HG03378 (cell line): ENCODE results near the gene C2orf42.
"Not testable (repeated sequence)": the region's sequence is repeated elsewhere in the genome, so short reads cannot be mapped to it uniquely, and the experiment has no call there.

Experiments
- ATAC-seq: cut with Tn5 transposase; IDR thresholded peaks from one replicate; pipeline ENCODE4 v1.9.1; 2021; ENCODE audit warnings: mild to moderate bottlenecking, moderate library complexity; ENCODE audit not compliant: unreplicated experiment

The C2orf42 gene

GRCh38 chr2:70104231-70105111 is 86.3 kb downstream of the C2orf42 start:
- ATAC-seq: no peak

- ATAC-seq: no peak
Observed at GRCh38 chr2:70103531-70104061, 87.2 kb downstream of the C2orf42 start.

GRCh38 chr2:70102323-70102905 is 88.4 kb downstream of the C2orf42 start:
- ATAC-seq: not testable (repeated sequence)

- not testable (repeated sequence) for ATAC-seq
Observed at GRCh38 chr2:70101686-70102085, 89.1 kb downstream of the C2orf42 start.

GRCh38 chr2:70101174-70101573 is 89.6 kb downstream of the C2orf42 start:
- ATAC-seq: no peak
